CD4-positive, alpha-beta memory T cell (primary cell): Measurements from ENCODE around the gene U2AF1L4. TPM values are rescaled to one million over a fixed set of nuclear protein-coding genes. Genes with fewer than 3 reads are reported as not detected.

Source experiments
- CTCF ChIA-PET: fragments of 350-600 bp; sonication (Branson Sonifier 250); formaldehyde crosslinking; loops from one replicate; lab custom pipeline; 2021; ENCODE audit warnings: inconsistent platforms; ENCODE audit not compliant: partially characterized antibody; lab: Charles Lee
- POLR2A ChIA-PET: fragments of 350-600 bp; sonication (Branson Sonifier 250); formaldehyde crosslinking; loops from one replicate; lab custom pipeline; 2021; ENCODE audit not compliant: partially characterized antibody; lab: Charles Lee
- DNase-seq, 5 donors: peaks; one replicate each; pipeline versions ENCODE4 v3.0.0 to v3.0.0-alpha.2; 2020 to 2022; ENCODE audit warnings: mixed read lengths in 1 of 5
- H3K27ac ChIP-seq: one replicate; pipeline ENCODE4 v1.7.0; 2013; ENCODE audit warnings: low read depth, low read length
- H3K27me3 ChIP-seq: 2 replicates; pipeline ENCODE4 v1.7.0; 2013; ENCODE audit warnings: mild to moderate bottlenecking, low read length, moderate library complexity; ENCODE audit not compliant: insufficient read depth
- H3K36me3 ChIP-seq: 2 replicates; pipeline ENCODE4 v1.7.0; 2013; ENCODE audit warnings: mild to moderate bottlenecking, low read length, moderate library complexity; ENCODE audit not compliant: insufficient read depth
- H3K4me1 ChIP-seq: 2 replicates; pipeline ENCODE4 v1.7.0; 2013; ENCODE audit warnings: mild to moderate bottlenecking, low read length, moderate library complexity; ENCODE audit not compliant: insufficient read depth
- H3K4me3 ChIP-seq, 2 donors: one replicate each; pipeline ENCODE4 v1.7.0; 2013; ENCODE audit warnings: low read length in 2 of 2, mild to moderate bottlenecking in 1 of 2
- H3K9me3 ChIP-seq, 2 donors: one replicate each; pipeline ENCODE4 v1.7.0; 2013; ENCODE audit warnings: low read length in 2 of 2, control low read depth in 1 of 2; ENCODE audit not compliant: control insufficient read depth in 1 of 2
- H3K27ac Mint-ChIP-seq, 7 donors: one replicate each; pipeline ENCODE4 v1.8.0; 2020 to 2021; ENCODE audit warnings: mixed read lengths in 7 of 7, mild to moderate bottlenecking in 6 of 7, inconsistent platforms in 3 of 7, moderate library complexity in 3 of 7
- H3K27me3 Mint-ChIP-seq, 2 donors: one replicate each; pipeline ENCODE4 v1.8.0; 2020 to 2021; ENCODE audit warnings: mixed read lengths in 2 of 2
- H3K36me3 Mint-ChIP-seq, 2 donors: one replicate each; pipeline ENCODE4 v1.8.0; 2020 to 2021; ENCODE audit warnings: mixed read lengths in 2 of 2, inconsistent platforms in 1 of 2, mild to moderate bottlenecking in 1 of 2
- H3K4me1 Mint-ChIP-seq, 4 donors: one replicate each; pipeline ENCODE4 v1.8.0; 2020 to 2021; ENCODE audit warnings: mixed read lengths in 4 of 4, mild to moderate bottlenecking in 1 of 4
- H3K4me3 Mint-ChIP-seq, 8 donors: one replicate each; pipeline ENCODE4 v1.8.0; 2020 to 2021; ENCODE audit warnings: mixed read lengths in 8 of 8, mild to moderate bottlenecking in 7 of 8, moderate library complexity in 6 of 8, inconsistent platforms in 3 of 8
- H3K9me3 Mint-ChIP-seq, 8 donors: one replicate each; pipeline ENCODE4 v1.8.0; 2020 to 2021; ENCODE audit warnings: mixed read lengths in 8 of 8, mild to moderate bottlenecking in 5 of 8, inconsistent platforms in 3 of 8, moderate library complexity in 1 of 8
- intact Hi-C: fragments of 100-400 bp; cut with micrococcal nuclease; formaldehyde crosslinking; loops from one replicate; pipeline ENCODE4 v1.15.1; 2023
- polyA plus RNA-seq, 2 donors: library from polyadenylated mRNA; unstranded; fragments of 300-500 nt; fragmentation: Illumina TruSeq; gene quantifications; one replicate each; pipeline ENCODE4 v1.2.3, GENCODE V29; 2021
- total RNA-seq, 2 experiments: library from RNA; stranded (reverse); gene quantifications; one replicate each; pipeline ENCODE4 v1.2.3, GENCODE V29; 2021

The U2AF1L4 gene
- total RNA-seq (10 to 100 TPM; 60.5 to 65.2 TPM), polyA plus RNA-seq (10 to 100 TPM; 48.7 to 50.9 TPM)

GRCh38 chr19:35745328-35746086 lies at the start of gene U2AF1L4, which contains the start of gene PSENEN:
Gene U2AF1L4 (minus strand): TSS chr19:35745418. CDS start chr19:35745391, 27 bp downstream.
Gene PSENEN (plus strand): TSS chr19:35745651. CDS start chr19:35745931, 280 bp downstream.
- DNase-seq: peak; percentile 97 to 99 (median 99)
- H3K36me3 ChIP-seq: no peaks in the 10 kb centered on the region
- H3K27ac ChIP-seq: peak within 1 kb of the TSS; percentile 99
- POLR2A ChIA-PET: interaction anchor here (0.8 to 4.6 kb wide), 21 partner anchors 10 to 469 kb away, joined by 3 to 51 read pairs (median 4); partner anchors contain the start of genes COX6B1, HSPB6, KMT2B and POLR2I
- no peaks in the 10 kb centered on the region for H3K27me3 ChIP-seq
- H3K27me3 Mint-ChIP-seq: no peaks in the 10 kb centered on the region
- H3K27ac Mint-ChIP-seq: peak within 1 kb of the TSS; percentile 98 to 100 (median 100)
- peak within 1 kb of the TSS; percentile 87 to 91 for H3K4me3 ChIP-seq
- no peaks in the 10 kb centered on the region for H3K9me3 ChIP-seq
- peaks cover 33 to 72% (median 51%) of the 10 kb centered on the region in 4 donors for H3K4me1 Mint-ChIP-seq
- H3K9me3 Mint-ChIP-seq: no peaks in the 10 kb centered on the region
- peak within 1 kb of the TSS; percentile 95 to 99 (median 98) for H3K4me3 Mint-ChIP-seq
- intact Hi-C loops: loop anchor here (1.0 to 10.0 kb wide), 10 partner anchors 28 to 1629 kb away; partner anchors contain the start of genes ARHGAP33, HCST, SCGB2B2 and THAP8
- peaks cover 63% of the 10 kb centered on the region for H3K4me1 ChIP-seq
- CTCF ChIA-PET: interaction anchor here (0.5 to 1.0 kb wide), 2 partner anchors 8 to 213 kb away, joined by 3 read pairs; no protein-coding TSS in a partner anchor
- H3K36me3 Mint-ChIP-seq: peaks cover 5 to 32% of the 10 kb centered on the region in 2 donors

DNA sequence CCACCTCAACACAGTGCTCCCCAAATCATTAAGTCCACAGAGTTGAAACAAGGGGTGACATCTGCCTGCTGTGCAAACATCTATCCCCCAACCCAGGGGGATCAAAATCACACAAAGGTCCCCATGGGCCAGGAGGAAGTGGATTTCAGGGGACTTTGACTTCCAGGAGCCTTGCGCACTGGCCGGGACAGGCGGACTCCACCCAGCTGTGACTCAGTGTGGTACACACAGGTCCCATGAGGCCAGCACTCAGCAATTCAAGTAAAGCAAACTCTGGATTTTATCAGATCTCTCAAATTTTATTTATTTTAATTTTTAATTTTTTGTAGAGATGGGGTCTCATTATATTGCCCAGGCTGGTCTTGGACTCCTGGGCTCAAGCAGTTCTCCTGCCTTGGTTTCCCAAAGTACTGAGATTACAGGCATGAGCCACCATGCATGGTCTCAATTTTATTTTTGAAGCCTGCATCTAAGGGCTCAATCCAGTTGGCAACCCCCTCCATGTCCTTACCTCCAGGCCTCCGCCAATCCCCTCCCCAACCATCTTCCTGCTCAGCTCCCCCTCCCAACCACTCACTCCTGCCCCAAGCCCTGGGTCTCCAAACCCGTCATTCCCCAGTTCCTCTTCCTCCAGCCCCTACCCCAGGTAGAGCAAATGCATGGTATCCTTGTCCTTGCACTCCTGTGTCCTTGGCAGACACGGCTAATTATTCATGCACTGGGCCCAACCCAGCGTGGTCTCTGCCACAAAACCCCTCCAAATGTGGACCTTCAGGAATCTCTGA lies 48.4 kb upstream of the U2AF1L4 start:
- H3K36me3 ChIP-seq: no peaks in the 10 kb centered on the region
- no peaks in the 10 kb centered on the region for H3K4me1 ChIP-seq
- CTCF ChIA-PET: no interaction called here
- POLR2A ChIA-PET: no interaction called here
- Mint-ChIP-seq H3K4me1 (peaks cover 0 to 13% (median 2%) of the 10 kb centered on the region in 4 donors), H3K4me3 (no peak overlapping the region), H3K27ac (no peak overlapping the region), H3K9me3 (peaks cover 0 to 3% (median 0%) of the 10 kb centered on the region in 8 donors), H3K27me3 (peaks cover 17 to 22% of the 10 kb centered on the region in 2 donors), H3K36me3 (no peaks in the 10 kb centered on the region)
- intact Hi-C loops: no loop called here
- no peaks in the 10 kb centered on the region for H3K27me3 ChIP-seq
- no peaks in the 10 kb centered on the region for H3K9me3 ChIP-seq
- H3K4me3 ChIP-seq: no peak overlapping the region
- no peak for DNase-seq
- no peak overlapping the region for H3K27ac ChIP-seq

DNA sequence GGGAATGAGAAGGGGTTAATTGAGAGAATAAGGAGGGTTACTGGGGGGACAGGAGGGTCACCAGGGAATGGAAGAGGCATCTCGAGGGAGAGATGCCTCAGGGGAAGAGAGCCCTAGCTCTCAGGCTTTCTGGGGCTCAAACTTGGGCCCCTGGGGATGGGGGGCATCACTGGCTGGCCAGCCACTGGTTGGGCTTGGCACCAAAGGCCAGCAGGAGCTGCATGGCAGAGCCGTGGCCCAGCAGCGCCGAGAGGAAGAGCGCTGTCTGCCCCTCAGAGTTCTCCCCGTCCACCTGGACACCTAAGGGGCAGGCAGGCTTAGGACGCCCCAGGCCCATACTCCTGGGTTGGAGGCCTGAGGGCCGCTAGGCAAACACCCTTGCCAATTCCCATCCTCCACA lies 47.7 kb upstream of the U2AF1L4 start:
- ChIA-PET POLR2A (no interaction called here), CTCF (no interaction called here)
- no peak for DNase-seq
- intact Hi-C loops: no loop called here
- Mint-ChIP-seq H3K4me1 (peaks cover 0 to 13% (median 2%) of the 10 kb centered on the region in 4 donors), H3K4me3 (no peak overlapping the region), H3K27ac (no peak overlapping the region), H3K27me3 (peaks cover 17 to 20% of the 10 kb centered on the region in 2 donors), H3K9me3 (peaks cover 0 to 3% (median 0%) of the 10 kb centered on the region in 8 donors), H3K36me3 (no peaks in the 10 kb centered on the region)
- Histone ChIP-seq H3K27me3 (no peaks in the 10 kb centered on the region), H3K27ac (no peak overlapping the region), H3K36me3 (no peaks in the 10 kb centered on the region), H3K4me3 (no peak overlapping the region), H3K4me1 (no peaks in the 10 kb centered on the region), H3K9me3 (no peaks in the 10 kb centered on the region)

- Mint-ChIP-seq H3K9me3 (peaks cover 0 to 3% (median 0%) of the 10 kb centered on the region in 8 donors), H3K4me1 (peaks cover 0 to 11% (median 2%) of the 10 kb centered on the region in 4 donors), H3K36me3 (no peaks in the 10 kb centered on the region), H3K27me3 (peaks cover 17 to 19% of the 10 kb centered on the region in 2 donors), H3K27ac (no peak overlapping the region), H3K4me3 (no peak overlapping the region)
- ChIA-PET CTCF (no interaction called here), POLR2A (no interaction called here)
- DNase-seq: no peak
- Histone ChIP-seq H3K36me3 (no peaks in the 10 kb centered on the region), H3K4me3 (no peak overlapping the region), H3K27me3 (no peaks in the 10 kb centered on the region), H3K9me3 (no peaks in the 10 kb centered on the region), H3K27ac (no peak overlapping the region), H3K4me1 (no peaks in the 10 kb centered on the region)
- intact Hi-C loops: no loop called here
Observed at GRCh38 chr19:35792312-35792711, 47.1 kb upstream of the U2AF1L4 start.

- intact Hi-C loops: no loop called here
- peaks cover 0 to 3% (median 0%) of the 10 kb centered on the region in 8 donors for H3K9me3 Mint-ChIP-seq
- Histone ChIP-seq H3K27ac (no peak overlapping the region), H3K4me1 (no peaks in the 10 kb centered on the region), H3K4me3 (no peak overlapping the region), H3K36me3 (no peaks in the 10 kb centered on the region), H3K9me3 (no peaks in the 10 kb centered on the region), H3K27me3 (no peaks in the 10 kb centered on the region)
- DNase-seq: no peak
- peaks cover 13 to 15% of the 10 kb centered on the region in 2 donors for H3K27me3 Mint-ChIP-seq
- ChIA-PET POLR2A (interaction anchor here (1.2 kb wide), 1 partner anchor 98 kb away, joined by 3 read pairs; no protein-coding TSS in a partner anchor), CTCF (no interaction called here)
- no peaks in the 10 kb centered on the region for H3K36me3 Mint-ChIP-seq
- H3K4me1 Mint-ChIP-seq: peaks cover 0 to 6% (median 0%) of the 10 kb centered on the region in 4 donors
- no peak overlapping the region for H3K27ac Mint-ChIP-seq
- H3K4me3 Mint-ChIP-seq: no peak overlapping the region
Observed at GRCh38 chr19:35791814-35792279, 46.6 kb upstream of the U2AF1L4 start.

GRCh38 chr19:35790981-35791813 lies 46.0 kb upstream of the U2AF1L4 start:
- intact Hi-C loops: no loop called here
- H3K27ac Mint-ChIP-seq: no peak overlapping the region
- H3K4me1 ChIP-seq: no peaks in the 10 kb centered on the region
- peak in 1 of 5 donors; percentile 9 for DNase-seq
- H3K27me3 ChIP-seq: no peaks in the 10 kb centered on the region
- H3K4me1 Mint-ChIP-seq: no peaks in the 10 kb centered on the region
- no peak overlapping the region for H3K4me3 Mint-ChIP-seq
- H3K9me3 ChIP-seq: no peaks in the 10 kb centered on the region
- H3K9me3 Mint-ChIP-seq: peaks cover 0 to under 1% (median 0%) of the 10 kb centered on the region in 8 donors
- CTCF ChIA-PET: interaction anchor here (0.6 kb wide), 1 partner anchor 156 kb away, joined by 3 read pairs; no protein-coding TSS in a partner anchor
- H3K4me3 ChIP-seq: no peak overlapping the region
- H3K27me3 Mint-ChIP-seq: peaks cover 8 to 9% of the 10 kb centered on the region in 2 donors
- H3K36me3 ChIP-seq: no peaks in the 10 kb centered on the region
- no peak overlapping the region for H3K27ac ChIP-seq
- POLR2A ChIA-PET: interaction anchor here (1.2 kb wide), 1 partner anchor 97 kb away, joined by 3 read pairs; no protein-coding TSS in a partner anchor
- H3K36me3 Mint-ChIP-seq: no peaks in the 10 kb centered on the region
